Prostate gland (tissue), 2 donors: ENCODE results near the gene GHRH. TPM values are rescaled to one million over a fixed set of nuclear protein-coding genes. Genes with fewer than 3 reads are reported as not detected.

Source experiments
- DNase-seq: peaks from one replicate; pipeline ENCODE4 v3.0.0-alpha.2; 2019; ENCODE audit warnings: low spot score
- H3K27ac ChIP-seq, 2 donors: fragments of 200-600 bp; sonication (generic); 2 replicates each; pipeline ENCODE4 v1.5.1; 2017 to 2019
- H3K27me3 ChIP-seq: fragments of 200-600 bp; sonication (generic); replicated peaks from 2 replicates; pipeline ENCODE4 v1.5.1; 2019; ENCODE audit not compliant: insufficient read depth
- H3K36me3 ChIP-seq, 2 donors: fragments of 200-600 bp; sonication (generic); 1 replicate in 1 of 2; 2 replicates in 1 of 2; pipeline versions ENCODE4 v1.5.1 to v1.8.1; 2017 to 2019
- H3K4me1 ChIP-seq: fragments of 200-600 bp; sonication (generic); replicated peaks from 2 replicates; pipeline ENCODE4 v1.5.1; 2019
- H3K4me3 ChIP-seq, 2 donors: fragments of 200-600 bp; sonication (generic); 2 replicates each; pipeline ENCODE4 v1.5.1; 2017 to 2019
- H3K9me3 ChIP-seq: fragments of 200-600 bp; sonication (generic); 2 replicates; pipeline ENCODE4 v1.5.1; 2017
- POLR2A ChIP-seq: fragments of 450-650 bp; IDR thresholded peaks from one replicate; pipeline ENCODE4 v1.6.1; 2016; ENCODE audit warnings: antibody characterized with exemption, mild to moderate bottlenecking
- POLR2AphosphoS5 ChIP-seq: sonication (generic); formaldehyde crosslinking; IDR thresholded peaks from one replicate; pipeline ENCODE4 v1.6.1; 2017; ENCODE audit warnings: antibody characterized with exemption
- WGBS: methylation state at CpG from one replicate; pipeline ENCODE4 v1.1.5; 2018; 5-methylcytosine and 5-hydroxymethylcytosine counted together
- intact Hi-C: fragments of 100-400 bp; cut with DNase I; formaldehyde crosslinking; loops from one replicate; pipeline ENCODE4 v1.14.2; 2022
- total RNA-seq, 2 donors: library from RNA; depleted of rRNA; stranded (reverse); fragments of >200 nt; gene quantifications; one replicate each; pipeline ENCODE4 v1.1.0, GENCODE V29; 2016
- TF ChIP-seq, protein P1 (sequence below), 4 experiments: fragments of 200-600 bp in 2 of 4; fragments of 450-650 bp in 2 of 4; sonication (generic) in 2 of 4; IDR thresholded peaks; 1 replicate in 3 of 4; 2 replicates in 1 of 4; pipeline ENCODE4 v1.5.1; 2016 to 2019; ENCODE audit warnings: antibody characterized with exemption in 4 of 4, mild to moderate bottlenecking in 2 of 4, moderate library complexity in 2 of 4

Gene GHRH
- total RNA-seq, 2 donors from 2014 or later: not detected

- Histone ChIP-seq H3K27ac (no peak overlapping the region), H3K9me3 (no peaks in the 10 kb centered on the region), H3K4me3 (no peak overlapping the region), H3K4me1 (no peaks in the 10 kb centered on the region), H3K36me3 (no peaks in the 10 kb centered on the region), H3K27me3 (no peaks in the 10 kb centered on the region)
- DNase-seq: no peak
- TF ChIP-seq POLR2AphosphoS5 (no peak), POLR2A (no peak)
- TF ChIP-seq, protein P1, sequence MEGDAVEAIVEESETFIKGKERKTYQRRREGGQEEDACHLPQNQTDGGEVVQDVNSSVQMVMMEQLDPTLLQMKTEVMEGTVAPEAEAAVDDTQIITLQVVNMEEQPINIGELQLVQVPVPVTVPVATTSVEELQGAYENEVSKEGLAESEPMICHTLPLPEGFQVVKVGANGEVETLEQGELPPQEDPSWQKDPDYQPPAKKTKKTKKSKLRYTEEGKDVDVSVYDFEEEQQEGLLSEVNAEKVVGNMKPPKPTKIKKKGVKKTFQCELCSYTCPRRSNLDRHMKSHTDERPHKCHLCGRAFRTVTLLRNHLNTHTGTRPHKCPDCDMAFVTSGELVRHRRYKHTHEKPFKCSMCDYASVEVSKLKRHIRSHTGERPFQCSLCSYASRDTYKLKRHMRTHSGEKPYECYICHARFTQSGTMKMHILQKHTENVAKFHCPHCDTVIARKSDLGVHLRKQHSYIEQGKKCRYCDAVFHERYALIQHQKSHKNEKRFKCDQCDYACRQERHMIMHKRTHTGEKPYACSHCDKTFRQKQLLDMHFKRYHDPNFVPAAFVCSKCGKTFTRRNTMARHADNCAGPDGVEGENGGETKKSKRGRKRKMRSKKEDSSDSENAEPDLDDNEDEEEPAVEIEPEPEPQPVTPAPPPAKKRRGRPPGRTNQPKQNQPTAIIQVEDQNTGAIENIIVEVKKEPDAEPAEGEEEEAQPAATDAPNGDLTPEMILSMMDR (IDR thresholded peaks at IDR 0.05): no peak
- WGBS: 73% methylated on average over 15 of the region's 15 CpGs
- intact Hi-C loops: loop anchor here (2.0 kb wide), 1 partner anchor 267 kb away; no protein-coding TSS in a partner anchor
These were observed 6.2 kb upstream of the GHRH start for GRCh38 chr20:37267667-37268313.

- Histone ChIP-seq H3K4me1 (no peaks in the 10 kb centered on the region), H3K27ac (no peak overlapping the region), H3K36me3 (no peaks in the 10 kb centered on the region), H3K9me3 (no peaks in the 10 kb centered on the region), H3K4me3 (no peak overlapping the region), H3K27me3 (no peaks in the 10 kb centered on the region)
- DNase-seq: no peak
- intact Hi-C loops: no loop called here
- WGBS: 88% methylated on average over 9 of the region's 9 CpGs
- TF ChIP-seq, protein P1 (IDR thresholded peaks at IDR 0.05): no peak
- TF ChIP-seq POLR2A (no peak), POLR2AphosphoS5 (no peak)
These were observed 5.5 kb upstream of the GHRH start for GRCh38 chr20:37266940-37267666.

DNA sequence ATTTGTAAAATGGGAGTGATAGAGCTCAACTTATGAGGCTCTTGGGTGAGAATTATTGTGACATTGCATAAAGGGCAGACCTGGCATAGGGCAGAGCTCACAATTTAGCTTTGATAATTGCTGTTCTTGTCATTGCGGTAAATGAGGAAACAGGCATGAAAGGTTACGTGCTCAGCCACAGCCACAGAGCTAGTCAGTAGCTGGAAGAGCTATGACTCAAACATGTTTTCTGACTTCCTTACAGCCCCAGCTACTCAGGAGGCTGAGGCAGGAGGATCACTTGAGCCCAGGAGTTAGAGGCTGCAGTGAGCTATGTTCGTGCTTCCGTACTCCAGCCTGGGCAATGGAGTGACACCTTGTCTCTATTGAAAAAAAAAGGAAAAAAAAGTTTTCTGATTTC is 3.5 kb upstream of the GHRH start:
- no peaks in the 10 kb centered on the region for H3K27me3 ChIP-seq
- no peak for DNase-seq
- WGBS: 94% methylated on average over 4 of the region's 4 CpGs
- no peak overlapping the region for H3K27ac ChIP-seq
- no peaks in the 10 kb centered on the region for H3K4me1 ChIP-seq
- no peak for TF ChIP-seq POLR2AphosphoS5
- TF ChIP-seq, protein P1 (IDR thresholded peaks at IDR 0.05): no peak
- no peak for TF ChIP-seq POLR2A
- H3K4me3 ChIP-seq: no peak overlapping the region
- intact Hi-C loops: no loop called here
- no peaks in the 10 kb centered on the region for H3K9me3 ChIP-seq
- no peaks in the 10 kb centered on the region for H3K36me3 ChIP-seq

DNA sequence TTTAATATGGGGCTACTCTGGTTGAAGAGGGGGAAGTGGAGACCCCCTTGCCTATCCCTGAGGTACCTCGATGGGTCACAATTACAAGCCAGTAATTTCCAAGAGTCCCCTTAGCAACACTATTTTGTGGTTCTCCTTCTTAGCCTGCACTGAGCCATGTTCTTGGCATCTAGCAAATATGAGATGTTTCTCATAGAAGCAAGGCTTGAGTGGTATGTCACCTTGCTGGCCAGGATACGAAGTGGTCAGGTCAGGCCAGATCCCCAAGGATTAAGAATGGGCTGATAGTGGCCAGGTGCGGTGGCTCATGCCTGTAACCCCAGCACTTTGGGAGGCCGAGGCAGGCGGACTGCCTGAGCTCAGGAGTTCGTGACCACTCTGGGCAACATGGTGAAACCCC is 2.1 kb upstream of the GHRH start:
- Histone ChIP-seq H3K36me3 (no peaks in the 10 kb centered on the region), H3K4me3 (no peak overlapping the region), H3K27me3 (no peaks in the 10 kb centered on the region), H3K4me1 (no peaks in the 10 kb centered on the region), H3K27ac (no peak overlapping the region), H3K9me3 (no peaks in the 10 kb centered on the region)
- intact Hi-C loops: no loop called here
- no peak for DNase-seq
- TF ChIP-seq POLR2AphosphoS5: no peak
- TF ChIP-seq, protein P1 (IDR thresholded peaks at IDR 0.05): no peak
- no peak for TF ChIP-seq POLR2A
- 93% methylated on average over 6 of the region's 6 CpGs for WGBS

DNA sequence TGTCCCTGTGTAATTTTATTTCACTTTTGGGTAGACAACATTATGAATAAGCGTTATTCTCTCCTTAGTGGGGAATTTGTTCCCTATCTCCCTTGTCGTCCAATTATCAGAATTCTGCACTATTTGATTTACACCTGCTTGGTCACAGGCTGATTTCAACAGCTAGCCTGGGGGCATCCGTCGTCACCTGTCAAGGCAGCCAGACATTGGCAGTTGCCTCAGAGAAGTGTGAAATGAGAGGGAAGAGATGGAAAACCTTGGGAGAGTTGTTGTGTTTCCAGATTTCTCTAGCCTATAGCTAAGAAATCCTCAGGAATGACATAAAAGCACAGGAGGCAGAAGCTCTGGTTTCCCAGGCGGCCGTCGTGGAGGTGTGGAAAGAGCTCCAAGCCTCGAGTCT is 891 bp upstream of the GHRH start:
- no peak for DNase-seq
- no peaks in the 10 kb centered on the region for H3K36me3 ChIP-seq
- TF ChIP-seq POLR2A: no peak
- no peak for TF ChIP-seq POLR2AphosphoS5
- TF ChIP-seq, protein P1 (IDR thresholded peaks at IDR 0.05): no peak
- no peaks in the 10 kb centered on the region for H3K9me3 ChIP-seq
- no peaks in the 10 kb centered on the region for H3K27me3 ChIP-seq
- no peak overlapping the region for H3K4me3 ChIP-seq
- intact Hi-C loops: no loop called here
- H3K27ac ChIP-seq: no peak overlapping the region
- 67% methylated on average over 8 of the region's 8 CpGs for WGBS
- no peaks in the 10 kb centered on the region for H3K4me1 ChIP-seq
